Activated T-helper 2 cell treated with anti-CD3 and anti-CD28 coated beads, Interferon-gamma antibody, Interleukin-2, Interleukin-4, amounts not matched to agents 10 μg/mL and 5 μg/mL and 100 μg/mL, durations not matched to agents 14 hours and 24 hours and 36 hours (primary cell): ENCODE results near the gene CDKN2B. TPM values are rescaled to one million over a fixed set of nuclear protein-coding genes. Genes with fewer than 3 reads are reported as not detected.

ENCODE experiments used
- DNase-seq: peaks from one replicate; pipeline ENCODE4 v3.0.0; 2021; ENCODE audit warnings: low spot score
- H3K27ac Mint-ChIP-seq: one replicate; pipeline ENCODE4 v1.8.0; 2021; ENCODE audit warnings: mixed read lengths
- H3K27me3 Mint-ChIP-seq: one replicate; pipeline ENCODE4 v1.8.0; 2021; ENCODE audit warnings: low read depth, mixed read lengths
- H3K36me3 Mint-ChIP-seq: one replicate; pipeline ENCODE4 v1.8.0; 2021; ENCODE audit warnings: low read depth, mixed read lengths
- H3K4me1 Mint-ChIP-seq: one replicate; pipeline ENCODE4 v1.8.0; 2021; ENCODE audit warnings: low read depth, mixed read lengths
- H3K4me3 Mint-ChIP-seq: one replicate; pipeline ENCODE4 v1.8.0; 2021; ENCODE audit warnings: low read depth, mild to moderate bottlenecking, moderate library complexity, mixed read lengths
- H3K9me3 Mint-ChIP-seq: one replicate; pipeline ENCODE4 v1.8.0; 2021; ENCODE audit warnings: mixed read lengths
- intact Hi-C: fragments of 100-400 bp; cut with micrococcal nuclease; formaldehyde crosslinking; loops from one replicate; pipeline ENCODE4 v1.15.1; 2023
- total RNA-seq: library from RNA; stranded (reverse); gene quantifications from 2 replicates; pipeline ENCODE4 v1.2.3, GENCODE V29; 2022

Gene CDKN2B
- total RNA-seq, 1 donor from 2014 or later, result 0.62 TPM

DNA sequence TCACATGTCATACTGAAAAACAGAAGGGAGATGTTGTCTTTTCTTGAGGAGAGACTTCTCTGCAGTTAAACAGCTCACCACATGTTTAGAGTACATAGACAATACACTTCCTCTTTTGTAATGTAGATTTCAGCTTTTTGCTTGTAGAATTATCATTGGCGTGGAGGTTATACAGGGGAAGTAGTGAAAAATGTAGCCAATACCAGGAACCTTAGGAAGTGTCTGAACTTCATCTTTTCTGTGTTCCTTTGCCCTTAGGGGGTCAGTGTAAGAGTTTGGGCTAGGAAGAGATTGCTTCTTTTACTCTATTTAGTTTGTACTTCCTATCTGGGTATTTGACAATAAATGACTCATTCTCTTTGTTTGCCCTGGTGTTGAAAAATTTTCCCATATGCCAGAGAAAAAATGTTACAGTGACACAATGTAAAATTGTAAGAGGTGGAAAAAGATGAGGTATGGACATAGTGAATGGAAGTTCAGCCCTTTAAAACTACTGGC is 21.0 kb upstream of the CDKN2B start:
- Mint-ChIP-seq H3K4me3 (no peak overlapping the region), H3K27me3 (peaks cover 9% of the 10 kb centered on the region), H3K36me3 (peaks cover 3% of the 10 kb centered on the region), H3K9me3 (no peaks in the 10 kb centered on the region), H3K27ac (peak overlapping the region; percentile 34), H3K4me1 (peaks cover 35% of the 10 kb centered on the region)
- DNase-seq, result no peak
- intact Hi-C loops, result loop anchor here (1.0 to 5.0 kb wide), 2 partner anchors 22 to 212 kb away; no protein-coding TSS in a partner anchor

DNA sequence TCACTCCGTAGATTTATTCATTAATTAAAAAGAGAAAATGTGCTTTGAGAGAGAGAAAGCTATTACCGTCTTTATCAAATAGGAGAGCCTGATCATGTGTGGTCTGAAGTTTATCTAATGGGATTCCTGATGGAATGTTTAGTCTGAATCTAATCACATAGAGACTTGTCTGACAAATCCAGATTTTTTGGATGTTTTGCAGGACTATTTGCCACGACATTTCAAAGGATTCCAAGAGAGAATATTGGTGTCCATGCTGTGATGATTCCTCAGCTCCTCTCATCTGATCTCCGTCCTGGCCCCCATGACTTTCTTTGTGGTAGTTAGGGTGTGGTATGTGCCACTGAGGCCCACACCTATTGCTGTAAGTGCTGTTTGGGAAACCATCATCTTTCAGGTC is 20.1 kb upstream of the CDKN2B start:
- intact Hi-C loops, result no loop called here
- H3K27ac Mint-ChIP-seq, result no peak overlapping the region
- DNase-seq, result no peak
- H3K27me3 Mint-ChIP-seq, result peaks cover 12% of the 10 kb centered on the region
- no peaks in the 10 kb centered on the region for H3K36me3 Mint-ChIP-seq
- no peak overlapping the region for H3K4me3 Mint-ChIP-seq
- no peaks in the 10 kb centered on the region for H3K9me3 Mint-ChIP-seq
- H3K4me1 Mint-ChIP-seq, result peaks cover 30% of the 10 kb centered on the region

DNA sequence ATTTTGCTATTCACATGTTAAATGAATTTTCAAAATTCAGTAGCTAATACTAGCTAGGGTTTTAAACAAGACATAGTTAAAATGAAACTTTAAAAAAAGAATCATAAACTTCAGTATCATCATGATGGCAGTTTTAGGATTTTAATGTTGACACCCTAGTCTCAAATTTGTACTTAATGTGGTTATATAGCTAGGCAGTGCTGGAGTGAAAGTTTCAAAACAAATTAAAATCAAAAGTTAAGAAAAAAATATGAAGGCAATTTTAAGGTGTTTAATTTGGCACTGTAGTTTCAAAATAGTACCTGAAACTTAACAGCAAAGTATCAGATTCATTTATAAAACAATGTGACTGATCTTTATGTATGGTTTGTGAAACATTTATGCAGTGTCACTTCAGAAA is 19.3 kb upstream of the CDKN2B start:
- Mint-ChIP-seq H3K4me1 (peaks cover 28% of the 10 kb centered on the region), H3K27me3 (peaks cover 15% of the 10 kb centered on the region), H3K4me3 (no peak overlapping the region), H3K36me3 (no peaks in the 10 kb centered on the region), H3K27ac (no peak overlapping the region), H3K9me3 (no peaks in the 10 kb centered on the region)
- DNase-seq, result no peak
- intact Hi-C loops, result no loop called here

DNA sequence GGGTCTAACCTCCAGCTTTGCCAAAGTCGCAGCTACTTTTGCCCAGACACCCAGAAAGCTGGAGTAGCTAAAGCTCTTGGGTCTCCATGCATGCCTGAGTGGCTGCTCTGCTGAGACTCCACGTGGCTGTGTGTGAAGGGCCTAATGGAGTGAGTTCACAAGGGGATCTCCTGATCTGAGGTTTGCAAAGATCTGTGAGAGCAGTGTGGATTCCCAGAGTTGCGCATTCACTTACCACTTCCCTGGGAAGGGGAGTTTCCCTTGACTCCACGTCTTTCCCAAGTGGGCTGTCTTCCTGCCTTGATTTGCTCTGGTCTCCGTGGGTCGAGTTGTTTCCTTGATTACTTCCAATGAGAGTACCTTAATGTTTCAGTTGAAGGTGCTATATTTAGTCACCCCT is 17.6 kb upstream of the CDKN2B start:
- H3K27me3 Mint-ChIP-seq, result peaks cover 27% of the 10 kb centered on the region
- intact Hi-C loops, result no loop called here
- H3K9me3 Mint-ChIP-seq, result no peaks in the 10 kb centered on the region
- H3K27ac Mint-ChIP-seq, result no peak overlapping the region
- H3K4me1 Mint-ChIP-seq, result peaks cover 23% of the 10 kb centered on the region
- no peak for DNase-seq
- H3K4me3 Mint-ChIP-seq, result no peak overlapping the region
- H3K36me3 Mint-ChIP-seq, result no peaks in the 10 kb centered on the region

DNA sequence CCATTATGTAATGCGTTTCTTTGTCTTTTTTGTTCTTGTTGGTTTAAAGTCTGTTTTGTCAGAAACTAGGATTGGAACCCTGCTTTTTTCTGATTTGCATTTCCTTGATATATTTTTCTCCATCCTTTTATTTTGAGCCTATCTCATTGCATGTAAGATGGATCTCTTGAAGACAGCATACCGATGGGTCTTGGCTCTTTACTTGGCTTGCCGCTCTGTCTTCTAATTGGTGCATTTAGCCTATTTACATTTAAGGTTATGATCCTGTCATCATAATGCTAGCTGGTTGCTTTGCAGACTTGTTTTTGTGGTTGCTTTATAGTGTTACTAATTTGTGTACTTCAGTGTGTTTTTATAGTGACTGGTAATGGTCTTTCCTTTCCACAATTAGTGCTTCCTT is 13.3 kb upstream of the CDKN2B start:
- Mint-ChIP-seq H3K27ac (no peak overlapping the region), H3K4me3 (no peak overlapping the region), H3K27me3 (peaks cover 53% of the 10 kb centered on the region), H3K36me3 (no peaks in the 10 kb centered on the region), H3K4me1 (peaks cover 3% of the 10 kb centered on the region), H3K9me3 (peaks cover 4% of the 10 kb centered on the region)
- intact Hi-C loops, result no loop called here
- DNase-seq, result no peak

DNA sequence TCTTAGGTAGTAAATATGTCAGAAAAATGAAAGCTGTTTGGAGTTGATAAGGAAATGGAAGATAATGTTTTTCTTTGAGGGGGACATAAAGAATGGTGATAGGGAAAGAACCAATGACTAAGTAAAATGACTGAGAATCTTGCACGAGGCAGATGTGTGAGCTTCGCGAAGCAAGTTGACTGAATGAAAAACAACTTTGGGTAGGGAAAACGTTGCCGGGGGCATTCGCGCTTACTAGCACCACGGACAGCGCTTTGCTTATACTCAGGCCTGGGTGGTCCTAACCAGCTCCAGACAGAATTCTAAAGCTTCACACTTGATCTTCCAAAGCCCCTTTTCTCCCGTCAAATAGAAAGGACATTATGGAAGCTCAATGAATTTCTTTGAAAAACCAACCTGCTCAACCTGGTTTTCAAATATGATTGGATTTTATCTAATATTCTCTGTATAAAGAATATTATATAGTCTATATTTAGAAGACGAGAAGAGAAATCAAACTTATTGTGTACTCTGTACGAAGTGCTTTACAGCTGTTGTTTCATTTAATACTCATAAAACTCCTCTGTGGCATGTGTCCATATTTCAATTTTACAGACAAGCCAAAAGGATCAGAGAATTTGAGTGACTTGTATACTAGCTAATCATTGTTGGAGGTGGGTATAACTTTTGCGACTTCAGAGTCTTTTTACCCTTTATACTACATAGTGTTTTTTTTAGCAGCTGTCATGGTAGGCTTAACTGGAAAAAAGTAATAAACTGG is 1.9 kb upstream of the CDKN2B start:
- no peak overlapping the region for H3K27ac Mint-ChIP-seq
- no peak for DNase-seq
- peaks cover 49% of the 10 kb centered on the region for H3K27me3 Mint-ChIP-seq
- no peak overlapping the region for H3K4me3 Mint-ChIP-seq
- intact Hi-C loops, result no loop called here
- peaks cover 15% of the 10 kb centered on the region for H3K4me1 Mint-ChIP-seq
- no peaks in the 10 kb centered on the region for H3K9me3 Mint-ChIP-seq
- H3K36me3 Mint-ChIP-seq, result peaks cover 3% of the 10 kb centered on the region

DNA sequence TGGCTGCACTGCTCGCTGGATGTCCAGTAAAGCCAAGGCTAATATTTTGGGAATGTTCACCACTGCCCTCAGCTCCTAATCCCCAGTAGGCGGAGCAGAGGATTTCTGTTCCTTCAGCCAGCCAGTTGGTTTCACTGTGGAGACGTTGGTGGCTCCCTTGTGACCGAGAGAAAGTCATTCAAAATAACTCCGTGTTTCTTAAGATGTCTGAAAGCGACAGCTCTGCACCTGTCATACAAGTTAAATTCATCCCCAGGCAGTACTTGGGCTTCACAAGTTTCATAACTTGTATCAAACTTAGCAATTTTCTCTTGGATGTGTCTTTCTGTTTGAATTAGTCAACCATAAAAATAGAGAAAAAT is 382 bp upstream of the CDKN2B start:
- Mint-ChIP-seq H3K27me3 (peaks cover 64% of the 10 kb centered on the region), H3K36me3 (peaks cover 13% of the 10 kb centered on the region), H3K9me3 (no peaks in the 10 kb centered on the region), H3K4me1 (peaks cover 27% of the 10 kb centered on the region), H3K4me3 (peak overlapping the region; percentile 84), H3K27ac (no peak overlapping the region)
- no peak for DNase-seq
- intact Hi-C loops, result loop anchor here (1.0 to 2.0 kb wide), 3 partner anchors 29 to 248 kb away; no protein-coding TSS in a partner anchor

DNA sequence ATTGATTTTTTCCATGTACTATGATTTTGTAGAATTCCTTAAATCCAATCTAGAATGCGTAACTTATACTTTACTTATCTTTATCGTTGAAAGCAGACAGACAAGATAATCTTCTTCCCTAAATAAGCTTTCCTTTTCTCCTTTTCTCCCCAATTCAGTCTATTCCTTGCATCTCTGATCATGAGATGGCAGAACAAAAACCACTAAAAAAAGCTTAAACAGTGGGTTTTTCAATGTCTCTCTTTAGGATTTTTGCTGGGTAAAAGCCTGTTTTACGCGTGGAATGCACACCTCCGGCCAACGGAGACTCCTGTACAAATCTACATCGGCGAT is 755 bp downstream of the CDKN2B start:
- peaks cover 16% of the 10 kb centered on the region for H3K36me3 Mint-ChIP-seq
- DNase-seq, result no peak
- H3K9me3 Mint-ChIP-seq, result no peaks in the 10 kb centered on the region
- H3K4me3 Mint-ChIP-seq, result peak overlapping the region; percentile 84
- no peak overlapping the region for H3K27ac Mint-ChIP-seq
- H3K4me1 Mint-ChIP-seq, result peaks cover 27% of the 10 kb centered on the region
- intact Hi-C loops, result loop anchor here (1.0 to 2.0 kb wide), 6 partner anchors 13 to 194 kb away; no protein-coding TSS in a partner anchor
- peaks cover 69% of the 10 kb centered on the region for H3K27me3 Mint-ChIP-seq

DNA sequence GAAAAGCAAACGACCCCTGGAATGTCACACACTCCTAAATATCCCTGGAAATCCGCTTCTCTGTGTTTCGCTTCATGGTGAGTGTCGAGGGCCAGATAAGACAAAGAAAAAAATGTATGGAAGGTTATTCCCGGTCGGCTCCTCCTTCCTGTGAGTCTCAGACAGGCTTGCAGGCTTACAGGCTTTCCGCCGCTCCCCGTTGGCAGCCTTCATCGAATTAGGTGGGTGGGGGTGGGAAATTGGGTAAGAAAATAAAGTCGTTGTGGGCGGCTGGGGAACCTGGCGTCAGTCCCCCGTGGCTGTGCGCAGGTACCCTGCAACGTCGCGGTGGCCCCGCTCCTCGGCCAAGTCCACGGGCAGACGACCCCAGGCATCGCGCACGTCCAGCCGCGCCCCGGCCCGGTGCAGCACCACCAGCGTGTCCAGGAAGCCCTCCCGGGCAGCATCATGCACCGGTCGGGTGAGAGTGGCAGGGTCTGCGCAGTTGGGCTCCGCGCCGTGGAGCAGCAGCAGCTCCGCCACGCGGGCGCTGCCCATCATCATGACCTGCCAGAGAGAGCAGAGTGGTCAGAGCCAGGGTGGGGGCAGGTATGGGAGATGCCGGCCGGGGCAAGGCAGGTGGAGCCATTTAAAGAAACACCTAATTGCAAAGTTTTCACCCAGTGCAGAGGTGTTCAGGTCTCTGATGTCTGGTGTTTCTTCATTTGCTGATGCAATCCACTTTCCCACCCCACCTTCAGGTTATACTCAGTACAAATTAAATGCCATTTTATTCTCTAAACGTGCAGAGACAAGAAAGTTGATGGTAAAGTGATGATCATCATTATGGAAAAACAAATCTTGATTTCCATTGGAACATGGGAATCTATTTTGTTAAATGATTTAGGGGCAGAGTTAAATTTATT is 3.2 kb downstream of the CDKN2B start:
- Mint-ChIP-seq H3K36me3 (peaks cover 16% of the 10 kb centered on the region), H3K27me3 (peaks cover 75% of the 10 kb centered on the region), H3K4me3 (peak overlapping the region; percentile 16), H3K4me1 (peaks cover 27% of the 10 kb centered on the region), H3K9me3 (no peaks in the 10 kb centered on the region), H3K27ac (no peak overlapping the region)
- intact Hi-C loops, result loop anchor here (2.0 kb wide), 1 partner anchor 31 kb away; no protein-coding TSS in a partner anchor
- no peak for DNase-seq

DNA sequence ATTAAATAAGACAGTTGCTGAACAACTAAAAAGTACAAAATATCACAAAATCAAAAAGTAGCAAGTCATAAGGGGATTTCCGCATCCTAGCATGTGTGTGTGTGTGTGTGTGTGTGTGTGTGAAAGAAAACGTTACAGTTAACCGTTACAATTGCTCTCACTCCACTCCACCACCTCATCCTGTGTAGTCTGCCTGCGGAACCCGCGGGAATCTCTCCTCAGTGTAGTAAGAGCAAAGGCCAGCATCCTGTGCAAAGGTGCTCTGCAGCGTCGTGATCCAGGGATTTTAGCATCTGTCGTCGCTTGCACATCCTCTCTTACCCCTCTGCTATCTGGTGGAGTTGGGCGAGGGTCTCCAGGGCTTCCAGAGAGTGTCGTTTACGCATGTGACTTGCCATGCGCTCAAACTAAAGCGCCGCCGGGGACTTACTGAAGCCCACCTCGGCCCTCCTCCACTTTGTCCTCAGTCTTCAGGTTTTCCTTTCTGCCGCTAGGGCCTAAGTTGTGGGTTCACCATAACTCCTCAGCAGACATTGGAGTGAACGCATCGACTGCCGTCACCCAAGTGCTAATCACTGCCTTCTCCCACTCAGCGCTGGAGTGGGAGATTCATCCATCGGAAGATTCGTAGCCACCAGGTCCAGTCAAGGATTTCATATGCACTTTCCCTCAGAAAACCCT is 3.9 kb downstream of the CDKN2B start:
- Mint-ChIP-seq H3K27ac (no peak overlapping the region), H3K9me3 (no peaks in the 10 kb centered on the region), H3K4me1 (peaks cover 27% of the 10 kb centered on the region), H3K36me3 (peaks cover 16% of the 10 kb centered on the region), H3K27me3 (peaks cover 72% of the 10 kb centered on the region), H3K4me3 (peak overlapping the region; percentile 16)
- no peak for DNase-seq
- intact Hi-C loops, result loop anchor here (2.0 kb wide), 1 partner anchor 30 kb away; no protein-coding TSS in a partner anchor

DNA sequence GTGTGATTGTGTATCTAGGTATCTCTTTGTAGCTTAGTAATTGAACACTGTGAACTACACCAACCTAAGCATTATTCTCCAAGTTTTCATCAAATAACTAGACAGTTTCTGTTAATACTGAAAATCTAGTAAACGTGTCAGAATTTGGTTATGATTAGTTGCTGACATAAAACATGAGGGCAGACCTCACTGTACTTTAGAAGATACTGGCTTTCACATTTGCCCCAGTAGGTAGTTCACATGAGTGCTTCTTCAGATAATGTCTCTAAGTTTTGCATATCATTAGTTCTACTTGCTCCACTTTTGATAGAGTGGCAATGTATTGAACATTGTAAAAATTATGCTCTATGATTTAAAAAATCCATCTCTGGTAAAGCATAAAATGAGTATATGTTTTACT is 7.1 kb downstream of the CDKN2B start:
- Mint-ChIP-seq H3K9me3 (no peaks in the 10 kb centered on the region), H3K27ac (no peak overlapping the region), H3K4me3 (no peak overlapping the region), H3K36me3 (peaks cover 18% of the 10 kb centered on the region), H3K27me3 (peaks cover 81% of the 10 kb centered on the region), H3K4me1 (peaks cover 15% of the 10 kb centered on the region)
- no peak for DNase-seq
- intact Hi-C loops, result no loop called here

DNA sequence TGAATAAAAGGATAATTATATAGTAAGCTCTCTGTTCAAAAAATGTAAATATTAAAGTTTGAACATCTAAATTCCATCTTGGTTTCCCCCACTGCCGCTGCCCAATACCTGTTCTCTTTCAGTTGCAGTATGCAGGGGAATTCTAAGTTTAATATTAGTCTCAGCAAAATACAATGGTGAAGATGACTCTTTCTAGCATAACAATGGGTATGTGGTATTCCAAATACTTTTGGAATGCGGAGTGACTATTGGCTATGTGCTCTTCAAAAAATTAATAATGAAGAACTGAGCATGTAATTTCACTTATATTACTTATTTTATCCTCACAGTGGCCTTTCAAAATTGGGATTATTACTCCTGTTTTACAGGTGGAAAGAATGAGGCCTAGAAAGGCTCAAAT is 11.1 kb downstream of the CDKN2B start:
- no peak for DNase-seq
- H3K27me3 Mint-ChIP-seq, result peaks cover 58% of the 10 kb centered on the region
- no peak overlapping the region for H3K27ac Mint-ChIP-seq
- peaks cover 2% of the 10 kb centered on the region for H3K36me3 Mint-ChIP-seq
- H3K9me3 Mint-ChIP-seq, result no peaks in the 10 kb centered on the region
- H3K4me3 Mint-ChIP-seq, result no peak overlapping the region
- H3K4me1 Mint-ChIP-seq, result peaks cover 20% of the 10 kb centered on the region
- intact Hi-C loops, result loop anchor here (5.0 to 10.0 kb wide), 3 partner anchors 39 to 663 kb away; partner anchors contain the start of gene KLHL9
